ENCODE results near the gene YWHAE. TPM values are rescaled to one million over a fixed set of nuclear protein-coding genes. Genes with fewer than 3 reads are reported as not detected.
A peak's percentile ranks its signal among the peaks of the same experiment; 100 is the strongest.

Gene YWHAE
- total and polyA plus RNA-seq, 9 of the 15 experiments (the other 6 are each of a cell fraction or from before 2014, with no cell fraction given) = 184 to 727 (median 448) TPM

GRCh38 chr17:1322014-1322428, 78.0 kb downstream of the YWHAE start (continued):
- TF ChIP-seq, protein P1, sequence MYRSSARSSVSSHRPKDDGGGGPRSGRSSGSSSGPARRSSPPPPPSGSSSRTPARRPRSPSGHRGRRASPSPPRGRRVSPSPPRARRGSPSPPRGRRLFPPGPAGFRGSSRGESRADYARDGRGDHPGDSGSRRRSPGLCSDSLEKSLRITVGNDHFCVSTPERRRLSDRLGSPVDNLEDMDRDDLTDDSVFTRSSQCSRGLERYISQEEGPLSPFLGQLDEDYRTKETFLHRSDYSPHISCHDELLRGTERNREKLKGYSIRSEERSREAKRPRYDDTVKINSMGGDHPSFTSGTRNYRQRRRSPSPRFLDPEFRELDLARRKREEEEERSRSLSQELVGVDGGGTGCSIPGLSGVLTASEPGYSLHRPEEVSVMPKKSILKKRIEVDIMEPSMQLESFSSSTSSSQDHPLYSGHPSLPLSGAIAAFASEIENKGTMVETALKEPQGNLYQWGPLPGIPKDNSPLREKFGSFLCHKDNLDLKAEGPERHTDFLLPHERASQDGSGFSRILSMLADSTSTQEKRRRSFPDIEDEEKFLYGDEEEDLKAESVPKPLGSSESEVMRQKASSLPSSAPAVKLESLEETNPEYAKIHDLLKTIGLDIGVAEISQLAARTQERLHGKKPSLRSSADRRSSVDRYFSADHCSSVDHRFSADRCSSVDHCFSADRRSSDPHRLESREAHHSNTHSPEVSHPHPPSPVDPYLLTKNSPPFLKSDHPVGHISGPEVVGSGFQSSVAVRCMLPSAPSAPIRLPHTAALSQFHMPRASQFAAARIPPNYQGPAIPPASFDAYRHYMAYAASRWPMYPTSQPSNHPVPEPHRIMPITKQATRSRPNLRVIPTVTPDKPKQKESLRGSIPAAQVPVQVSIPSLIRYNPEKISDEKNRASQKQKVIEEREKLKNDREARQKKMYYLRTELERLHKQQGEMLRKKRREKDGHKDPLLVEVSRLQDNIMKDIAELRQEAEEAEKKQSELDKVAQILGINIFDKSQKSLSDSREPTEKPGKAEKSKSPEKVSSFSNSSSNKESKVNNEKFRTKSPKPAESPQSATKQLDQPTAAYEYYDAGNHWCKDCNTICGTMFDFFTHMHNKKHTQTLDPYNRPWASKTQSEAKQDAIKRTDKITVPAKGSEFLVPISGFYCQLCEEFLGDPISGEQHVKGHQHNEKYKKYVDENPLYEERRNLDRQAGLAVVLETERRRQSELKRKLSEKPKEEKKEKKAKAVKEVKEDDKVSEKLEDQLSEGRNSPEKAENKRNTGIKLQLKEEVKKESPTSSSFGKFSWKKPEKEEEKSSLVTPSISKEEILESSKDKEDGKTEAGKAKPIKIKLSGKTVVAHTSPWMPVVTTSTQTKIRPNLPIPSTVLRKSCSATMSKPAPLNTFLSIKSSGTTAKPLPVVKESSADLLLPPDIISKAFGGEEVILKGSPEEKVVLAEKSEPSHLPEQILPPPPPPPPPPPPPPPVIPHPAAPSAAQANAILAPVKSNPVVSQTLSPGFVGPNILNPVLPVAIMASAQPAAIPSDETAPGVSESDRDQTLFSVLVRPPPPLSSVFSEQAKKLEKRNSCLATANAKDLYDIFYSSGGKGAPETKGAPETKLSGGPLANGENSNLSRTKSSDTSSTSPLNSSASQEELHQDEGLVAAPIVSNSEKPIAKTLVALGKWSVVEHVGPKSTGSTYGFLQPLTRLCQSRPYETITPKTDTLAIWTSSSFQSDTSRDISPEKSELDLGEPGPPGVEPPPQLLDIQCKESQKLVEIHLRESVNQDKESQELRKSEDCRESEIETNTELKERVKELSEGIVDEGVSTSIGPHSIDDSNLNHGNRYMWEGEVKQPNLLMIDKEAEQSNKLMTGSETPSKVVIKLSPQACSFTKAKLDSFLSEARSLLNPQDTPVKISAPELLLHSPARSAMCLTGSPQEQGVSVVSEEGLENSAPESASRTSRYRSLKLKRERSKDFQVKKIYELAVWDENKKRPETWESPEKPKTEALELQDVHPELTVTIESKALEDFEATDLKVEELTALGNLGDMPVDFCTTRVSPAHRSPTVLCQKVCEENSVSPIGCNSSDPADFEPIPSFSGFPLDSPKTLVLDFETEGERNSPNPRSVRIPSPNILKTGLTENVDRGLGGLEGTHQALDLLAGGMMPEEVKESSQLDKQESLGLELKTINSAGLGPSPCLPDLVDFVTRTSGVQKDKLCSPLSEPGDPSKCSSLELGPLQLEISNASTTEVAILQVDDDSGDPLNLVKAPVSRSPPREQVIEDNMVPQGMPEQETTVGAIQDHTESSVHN (IDR thresholded peaks at IDR 0.05; ENCODE audit: borderline replicate concordance in 1 of 2, low read depth in 1 of 2) = peak in 1 of 2 experiments; percentile 91; a peak in 2 of 4 replicates
- peak; percentile 90 for TF ChIP-seq KLF16 (IDR thresholded peaks at IDR 0.05)
- TF ChIP-seq RHOXF2B (CRISPR knock-in tag; conservative IDR thresholded peaks at IDR 0.05) = no peak
- TF ChIP-seq TOE1 (IDR thresholded peaks at IDR 0.05; ENCODE audit: borderline replicate concordance) = no peak
- no peak for TF ChIP-seq TOE1 (CRISPR knock-in tag; IDR thresholded peaks at IDR 0.05; ENCODE audit: borderline replicate concordance, low read depth)
- peak; percentile 20; the same call in 1 of the 2 replicates for TF ChIP-seq CC2D1A (IDR thresholded peaks at IDR 0.05)
- peak; percentile 88 for TF ChIP-seq HDAC3 (IDR thresholded peaks at IDR 0.05; ENCODE audit: borderline replicate concordance, partially characterized antibody)
- peak; percentile 92 for TF ChIP-seq DPF2 (IDR thresholded peaks at IDR 0.05)
- TF ChIP-seq SAP30 (IDR thresholded peaks at IDR 0.05; ENCODE audit: borderline replicate concordance, insufficient read depth, low read depth, low read length, poor library complexity, severe bottlenecking) = no peak
- TF ChIP-seq GATA2 (CRISPR knock-in tag; IDR thresholded peaks at IDR 0.05) = peak; percentile 63
- TF ChIP-seq, protein P2, sequence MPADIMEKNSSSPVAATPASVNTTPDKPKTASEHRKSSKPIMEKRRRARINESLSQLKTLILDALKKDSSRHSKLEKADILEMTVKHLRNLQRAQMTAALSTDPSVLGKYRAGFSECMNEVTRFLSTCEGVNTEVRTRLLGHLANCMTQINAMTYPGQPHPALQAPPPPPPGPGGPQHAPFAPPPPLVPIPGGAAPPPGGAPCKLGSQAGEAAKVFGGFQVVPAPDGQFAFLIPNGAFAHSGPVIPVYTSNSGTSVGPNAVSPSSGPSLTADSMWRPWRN (IDR thresholded peaks at IDR 0.05; ENCODE audit: low read depth) = 0 out of 2 replicates have a peak, but pooled peaks have one; percentile 18
- TF ChIP-seq KDM1A (IDR thresholded peaks at IDR 0.05) = peak; percentile 64 to 73
- TF ChIP-seq ELF2 (CRISPR knock-in tag; IDR thresholded peaks at IDR 0.05) = no peak
- TF ChIP-seq BCL6 (CRISPR knock-in tag; IDR thresholded peaks at IDR 0.05) = no peak
- peak; percentile 85 for TF ChIP-seq NFE2L1 (tag; IDR thresholded peaks at IDR 0.05; ENCODE audit: borderline replicate concordance, low read depth)
- TF ChIP-seq XRCC4 (IDR thresholded peaks at IDR 0.05; ENCODE audit: extremely low read depth, insufficient read depth, insufficient read length) = no peak
- TF ChIP-seq MBD2 (IDR thresholded peaks at IDR 0.05; ENCODE audit: borderline replicate concordance, low read depth) = peak; percentile 45; the same call in 1 of the 2 replicates
- TF ChIP-seq, protein P3, sequence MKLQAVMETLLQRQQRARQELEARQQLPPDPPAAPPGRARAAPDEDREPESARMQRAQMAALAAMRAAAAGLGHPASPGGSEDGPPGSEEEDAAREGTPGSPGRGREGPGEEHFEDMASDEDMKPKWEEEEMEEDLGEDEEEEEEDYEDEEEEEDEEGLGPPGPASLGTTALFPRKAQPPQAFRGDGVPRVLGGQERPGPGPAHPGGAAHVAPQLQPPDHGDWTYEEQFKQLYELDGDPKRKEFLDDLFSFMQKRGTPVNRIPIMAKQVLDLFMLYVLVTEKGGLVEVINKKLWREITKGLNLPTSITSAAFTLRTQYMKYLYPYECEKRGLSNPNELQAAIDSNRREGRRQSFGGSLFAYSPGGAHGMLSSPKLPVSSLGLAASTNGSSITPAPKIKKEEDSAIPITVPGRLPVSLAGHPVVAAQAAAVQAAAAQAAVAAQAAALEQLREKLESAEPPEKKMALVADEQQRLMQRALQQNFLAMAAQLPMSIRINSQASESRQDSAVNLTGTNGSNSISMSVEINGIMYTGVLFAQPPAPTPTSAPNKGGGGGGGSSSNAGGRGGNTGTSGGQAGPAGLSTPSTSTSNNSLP (IDR thresholded peaks at IDR 0.05; ENCODE audit: borderline replicate concordance, low read depth, low read length) = peak; percentile 90
- TF ChIP-seq CREB1 (IDR thresholded peaks at IDR 0.05) = peak; percentile 83
- peak; percentile 65; the same call in 1 of the 2 replicates for TF ChIP-seq CREB1 (CRISPR knock-in tag; IDR thresholded peaks at IDR 0.05)

Measured in K562 (cell line).